Measurements from ENCODE around the gene KCNK4. TPM values are rescaled to one million over a fixed set of nuclear protein-coding genes. Genes with fewer than 3 reads are reported as not detected.
A peak's percentile ranks its signal among the peaks of the same experiment; 100 is the strongest.

Gene KCNK4
- total RNA-seq, 2 donors from 2014 or later, result not detected

- H3K36me3 Mint-ChIP-seq, result peaks cover 8% of the 10 kb centered on the region
- no peaks in the 10 kb centered on the region for H3K9me3 Mint-ChIP-seq
- DNase-seq (ENCODE audit: low spot score), result no peak
- peaks cover 10 to 15% of the 10 kb centered on the region in 2 donors for H3K4me1 Mint-ChIP-seq (ENCODE audit: low read depth in 2 of 2)
- peak overlapping the region; percentile 52 to 84 for H3K27ac Mint-ChIP-seq
- ATAC-seq, result peak; percentile 39 to 77
- no peaks in the 10 kb centered on the region for H3K27me3 Mint-ChIP-seq
- H3K4me3 Mint-ChIP-seq, result peak overlapping the region; percentile 6
Observed at GRCh38 chr11:64259533-64260067, 31.5 kb upstream of the KCNK4 start.

- no peak for DNase-seq (ENCODE audit: low spot score)
- no peaks in the 10 kb centered on the region for H3K27me3 Mint-ChIP-seq
- peak overlapping the region; percentile 52 to 84 for H3K27ac Mint-ChIP-seq
- H3K4me3 Mint-ChIP-seq, result peak overlapping the region; percentile 6
- peaks cover 10 to 15% of the 10 kb centered on the region in 2 donors for H3K4me1 Mint-ChIP-seq (ENCODE audit: low read depth in 2 of 2)
- peaks cover 8% of the 10 kb centered on the region for H3K36me3 Mint-ChIP-seq
- ATAC-seq, result peak in 1 of 2 donors; percentile 17
- no peaks in the 10 kb centered on the region for H3K9me3 Mint-ChIP-seq
Observed at GRCh38 chr11:64260147-64260708, 30.9 kb upstream of the KCNK4 start.

- no peak overlapping the region for H3K27ac Mint-ChIP-seq
- peaks cover 10 to 15% of the 10 kb centered on the region in 2 donors for H3K4me1 Mint-ChIP-seq (ENCODE audit: low read depth in 2 of 2)
- H3K27me3 Mint-ChIP-seq, result no peaks in the 10 kb centered on the region
- ATAC-seq (no peak), DNase-seq (ENCODE audit: low spot score) (no peak)
- peaks cover 8% of the 10 kb centered on the region for H3K36me3 Mint-ChIP-seq
- no peaks in the 10 kb centered on the region for H3K9me3 Mint-ChIP-seq
- H3K4me3 Mint-ChIP-seq, result no peak overlapping the region
Observed at GRCh38 chr11:64261556-64262080, 29.5 kb upstream of the KCNK4 start.

- H3K27me3 Mint-ChIP-seq, result no peaks in the 10 kb centered on the region
- H3K36me3 Mint-ChIP-seq, result peaks cover 8% of the 10 kb centered on the region
- no peak overlapping the region for H3K4me3 Mint-ChIP-seq
- peaks cover 11 to 15% of the 10 kb centered on the region in 2 donors for H3K4me1 Mint-ChIP-seq (ENCODE audit: low read depth in 2 of 2)
- H3K9me3 Mint-ChIP-seq, result no peaks in the 10 kb centered on the region
- no peak overlapping the region for H3K27ac Mint-ChIP-seq
- DNase-seq (ENCODE audit: low spot score), result no peak
- ATAC-seq, result no peak
Observed at GRCh38 chr11:64262271-64263002, 28.7 kb upstream of the KCNK4 start.

GRCh38 chr11:64263021-64263946 is 27.8 kb upstream of the KCNK4 start:
- H3K27me3 Mint-ChIP-seq, result no peaks in the 10 kb centered on the region

GRCh38 chr11:64263947-64264317 is 27.2 kb upstream of the KCNK4 start:
- no peaks in the 10 kb centered on the region for H3K9me3 Mint-ChIP-seq
- H3K4me1 Mint-ChIP-seq (ENCODE audit: low read depth in 2 of 2), result peaks cover 25 to 28% of the 10 kb centered on the region in 2 donors
- no peak for ATAC-seq
- no peak for DNase-seq (ENCODE audit: low spot score)
- no peak overlapping the region for H3K27ac Mint-ChIP-seq
- H3K36me3 Mint-ChIP-seq, result peaks cover 8% of the 10 kb centered on the region
- H3K4me3 Mint-ChIP-seq, result no peak overlapping the region
- no peaks in the 10 kb centered on the region for H3K27me3 Mint-ChIP-seq

More at GRCh38 chr11:64263021-64263946, 27.8 kb upstream of the KCNK4 start:
- Mint-ChIP-seq H3K4me1 (ENCODE audit: low read depth in 2 of 2) (peaks cover 19 to 23% of the 10 kb centered on the region in 2 donors), H3K36me3 (peaks cover 8% of the 10 kb centered on the region), H3K9me3 (no peaks in the 10 kb centered on the region), H3K4me3 (no peak overlapping the region), H3K27ac (no peak overlapping the region)
- no peak for DNase-seq (ENCODE audit: low spot score)
- no peak for ATAC-seq

- DNase-seq (ENCODE audit: low spot score) (no peak), ATAC-seq (no peak)
- H3K27me3 Mint-ChIP-seq, result no peaks in the 10 kb centered on the region
- no peaks in the 10 kb centered on the region for H3K9me3 Mint-ChIP-seq
- H3K27ac Mint-ChIP-seq, result no peak overlapping the region
- H3K36me3 Mint-ChIP-seq, result peaks cover 6% of the 10 kb centered on the region
- H3K4me1 Mint-ChIP-seq (ENCODE audit: low read depth in 2 of 2), result peaks cover 27 to 29% of the 10 kb centered on the region in 2 donors
- H3K4me3 Mint-ChIP-seq, result no peak overlapping the region
Observed at GRCh38 chr11:64264371-64264852, 26.7 kb upstream of the KCNK4 start.

GRCh38 chr11:64265176-64266160 is 25.6 kb upstream of the KCNK4 start:
- H3K4me3 Mint-ChIP-seq, result no peak overlapping the region
- no peak for ATAC-seq
- no peaks in the 10 kb centered on the region for H3K9me3 Mint-ChIP-seq
- peaks cover 24% of the 10 kb centered on the region in 2 donors for H3K4me1 Mint-ChIP-seq (ENCODE audit: low read depth in 2 of 2)
- H3K36me3 Mint-ChIP-seq, result no peaks in the 10 kb centered on the region
- no peak overlapping the region for H3K27ac Mint-ChIP-seq
- H3K27me3 Mint-ChIP-seq, result no peaks in the 10 kb centered on the region
- no peak for DNase-seq (ENCODE audit: low spot score)

GRCh38 chr11:64266339-64266738 is 24.8 kb upstream of the KCNK4 start:
- Mint-ChIP-seq H3K9me3 (no peaks in the 10 kb centered on the region), H3K27ac (no peak overlapping the region), H3K4me3 (no peak overlapping the region), H3K4me1 (ENCODE audit: low read depth in 2 of 2) (peaks cover 24% of the 10 kb centered on the region in 2 donors), H3K27me3 (no peaks in the 10 kb centered on the region), H3K36me3 (no peaks in the 10 kb centered on the region)
- no peak for DNase-seq (ENCODE audit: low spot score)
- no peak for ATAC-seq

GRCh38 chr11:64267207-64267945 is 23.7 kb upstream of the KCNK4 start:
- Mint-ChIP-seq H3K4me1 (ENCODE audit: low read depth in 2 of 2) (peaks cover 28 to 30% of the 10 kb centered on the region in 2 donors), H3K9me3 (no peaks in the 10 kb centered on the region), H3K36me3 (no peaks in the 10 kb centered on the region), H3K27me3 (no peaks in the 10 kb centered on the region), H3K4me3 (peak overlapping the region; percentile 100), H3K27ac (peak overlapping the region; percentile 99)
- no peak for ATAC-seq
- DNase-seq (ENCODE audit: low spot score), result no peak

GRCh38 chr11:64268025-64268892 is 22.8 kb upstream of the KCNK4 start:
- Mint-ChIP-seq H3K27ac (peak overlapping the region; percentile 99), H3K27me3 (no peaks in the 10 kb centered on the region), H3K4me3 (peak overlapping the region; percentile 100), H3K9me3 (no peaks in the 10 kb centered on the region), H3K36me3 (no peaks in the 10 kb centered on the region), H3K4me1 (ENCODE audit: low read depth in 2 of 2) (peaks cover 26 to 30% of the 10 kb centered on the region in 2 donors)
- ATAC-seq (no peak), DNase-seq (ENCODE audit: low spot score) (no peak)

All from natural killer cell treated with Interleukin-12 subunit alpha and Interleukin-12 subunit beta and Interleukin-15 and Interleukin-18, amount 100 ng/mL, for 72 hours (primary cell).